ENCODE data around the gene GGACT. TPM values are rescaled to one million over a fixed set of nuclear protein-coding genes. Genes with fewer than 3 reads are reported as not detected.

GGACT gene
- total RNA-seq, 4 donors from 2014 or later, result 0.74 to 1.9 (median 1.5) TPM

- H3K27me3 ChIP-seq, result no peaks in the 10 kb centered on the region
- H3K4me3 ChIP-seq, result no peak overlapping the region
- 85 to 100% methylated on average over 4 of the region's 4 CpGs for WGBS, 2 donors (ENCODE audit: low coverage in 1 of 2)
- H3K27ac ChIP-seq, result no peak overlapping the region
- ATAC-seq, result no peak
- no peaks in the 10 kb centered on the region for H3K4me1 ChIP-seq
- no peaks in the 10 kb centered on the region for H3K9me3 ChIP-seq
- TF ChIP-seq POLR2A (IDR thresholded peaks at IDR 0.05) (no peak), EP300 (IDR thresholded peaks at IDR 0.05) (no peak), POLR2AphosphoS5 (IDR thresholded peaks at IDR 0.05) (no peak), CTCF (IDR thresholded peaks at IDR 0.05) (peak in 1 of 4 experiments; percentile 7)
- H3K36me3 ChIP-seq, result no peaks in the 10 kb centered on the region
Observed at GRCh38 chr13:100594731-100595130, 6.1 kb upstream of the GGACT start.

DNA sequence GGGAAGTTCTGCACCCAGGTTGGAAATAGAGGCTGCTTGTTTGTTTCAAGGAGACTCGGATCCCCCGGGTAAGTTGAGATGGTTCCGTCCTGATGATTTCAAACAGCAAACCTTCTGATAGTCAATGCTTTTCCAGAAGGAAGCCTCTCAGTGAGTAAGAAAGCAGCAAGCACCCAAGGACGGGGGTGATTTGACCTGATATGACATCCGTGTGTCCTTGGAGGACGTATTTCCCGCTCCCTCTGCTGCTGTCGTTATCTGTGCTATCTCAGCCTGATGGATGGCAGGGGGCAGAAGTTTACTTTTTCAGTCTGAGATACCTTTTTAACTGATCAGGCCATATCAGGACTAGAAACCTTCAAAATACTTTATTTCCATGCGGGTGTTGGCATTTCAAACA, 5.7 kb upstream of the GGACT start:
- no peak for TF ChIP-seq POLR2AphosphoS5 (IDR thresholded peaks at IDR 0.05)
- no peak for TF ChIP-seq EP300 (IDR thresholded peaks at IDR 0.05)
- no peak for TF ChIP-seq CTCF (IDR thresholded peaks at IDR 0.05)
- TF ChIP-seq POLR2A (IDR thresholded peaks at IDR 0.05), result no peak
- H3K27ac ChIP-seq, result no peak overlapping the region
- H3K36me3 ChIP-seq, result no peaks in the 10 kb centered on the region
- H3K4me3 ChIP-seq, result no peak overlapping the region
- ATAC-seq, result no peak
- peaks cover 0 to under 1% (median 0%) of the 10 kb centered on the region in 3 donors for H3K4me1 ChIP-seq
- no peaks in the 10 kb centered on the region for H3K9me3 ChIP-seq
- no peaks in the 10 kb centered on the region for H3K27me3 ChIP-seq
- WGBS, 2 donors (ENCODE audit: low coverage in 1 of 2), result 79 to 87% methylated on average over 6 of the region's 9 CpGs

DNA sequence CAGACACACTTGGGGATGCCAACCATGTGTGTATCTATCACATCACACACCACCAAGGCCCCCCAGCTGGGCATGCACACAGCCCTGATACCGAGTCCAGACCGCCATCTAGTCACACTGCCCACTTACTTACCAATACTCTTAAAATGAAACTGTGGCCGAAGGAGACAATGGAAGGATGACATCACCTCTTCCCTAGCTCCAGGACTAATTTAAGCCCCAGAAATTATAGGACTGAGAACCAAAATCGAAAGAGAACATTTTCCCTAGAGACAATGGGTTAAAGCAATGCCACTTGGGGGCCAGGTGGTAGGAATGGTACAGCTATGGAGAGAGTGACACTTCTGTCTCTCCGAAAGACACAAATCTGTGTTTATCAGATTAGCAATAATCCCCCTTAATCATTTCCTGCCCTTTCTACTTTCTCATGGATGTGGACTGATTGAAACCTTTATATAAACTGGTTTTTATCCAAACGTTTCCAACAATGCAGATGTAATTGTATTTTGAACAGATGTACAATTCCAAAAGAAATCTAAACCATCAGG, 663 bp upstream of the GGACT start:
- H3K36me3 ChIP-seq, result no peaks in the 10 kb centered on the region
- H3K27me3 ChIP-seq, result no peaks in the 10 kb centered on the region
- H3K27ac ChIP-seq, result no peak overlapping the region
- TF ChIP-seq EP300 (IDR thresholded peaks at IDR 0.05), result no peak
- TF ChIP-seq CTCF (IDR thresholded peaks at IDR 0.05), result no peak
- H3K9me3 ChIP-seq, result no peaks in the 10 kb centered on the region
- ATAC-seq, result peak; percentile 8
- H3K4me3 ChIP-seq, result peak overlapping the region in 1 of 2 donors; percentile 84
- 64 to 65% methylated on average over 5 to 6 of the region's 6 CpGs for WGBS, 2 donors (ENCODE audit: low coverage in 1 of 2)
- peaks cover 0 to 19% (median 3%) of the 10 kb centered on the region in 3 donors for H3K4me1 ChIP-seq

DNA sequence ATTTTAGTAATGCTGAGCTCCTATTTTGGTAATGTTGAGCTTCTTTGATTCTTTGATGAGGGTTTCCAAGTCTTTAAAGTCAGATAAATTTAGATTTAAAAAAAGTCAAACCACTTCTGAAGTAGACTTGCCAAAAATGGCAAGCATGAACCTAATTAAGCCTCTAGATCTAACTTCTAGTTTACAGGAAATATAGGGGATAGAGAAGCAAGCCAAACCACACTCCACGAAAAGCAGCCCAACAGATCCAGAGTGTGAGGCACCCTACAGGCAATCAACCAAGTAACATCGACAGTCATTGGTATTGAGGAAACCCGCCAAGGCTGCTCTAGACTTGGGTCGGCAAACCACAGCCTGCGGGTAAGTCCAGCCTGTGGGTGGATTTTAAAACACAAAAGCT, 3.7 kb downstream of the GGACT start:
- H3K9me3 ChIP-seq, result no peaks in the 10 kb centered on the region
- ATAC-seq, result no peak
- H3K27me3 ChIP-seq, result no peaks in the 10 kb centered on the region
- no peak overlapping the region for H3K4me3 ChIP-seq
- 84 to 100% methylated on average over 4 to 5 of the region's 5 CpGs for WGBS, 2 donors (ENCODE audit: low coverage in 1 of 2)
- TF ChIP-seq EP300 (IDR thresholded peaks at IDR 0.05), result no peak
- TF ChIP-seq CTCF (IDR thresholded peaks at IDR 0.05), result no peak
- TF ChIP-seq POLR2AphosphoS5 (IDR thresholded peaks at IDR 0.05), result no peak
- TF ChIP-seq POLR2A (IDR thresholded peaks at IDR 0.05), result no peak
- H3K36me3 ChIP-seq, result peaks cover 0 to 20% of the 10 kb centered on the region in 2 donors
- H3K4me1 ChIP-seq, result peaks cover 0 to 19% (median 3%) of the 10 kb centered on the region in 3 donors
- H3K27ac ChIP-seq, result no peak overlapping the region

DNA sequence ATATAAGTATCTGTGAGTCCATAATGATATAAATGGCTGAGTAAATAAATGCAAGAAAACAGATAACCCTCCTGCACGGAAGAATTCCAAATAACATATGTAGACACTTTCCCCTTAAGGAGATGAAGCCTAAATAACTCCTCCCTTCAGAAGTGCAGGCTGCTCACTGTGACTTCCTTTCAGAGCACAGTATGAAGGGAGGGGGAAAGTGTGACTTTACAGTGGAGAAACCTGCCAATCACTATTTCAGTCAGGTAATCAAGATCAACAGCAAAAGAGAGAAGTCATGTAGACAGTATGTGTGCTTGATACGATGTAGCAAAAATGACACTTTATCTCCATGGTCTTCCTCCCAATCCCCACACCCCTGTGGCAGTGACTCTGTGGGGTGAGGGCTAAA, 7.1 kb downstream of the GGACT start:
- Histone ChIP-seq H3K4me1 (no peaks in the 10 kb centered on the region), H3K4me3 (no peak overlapping the region), H3K36me3 (peaks cover 0 to 21% of the 10 kb centered on the region in 2 donors), H3K27me3 (no peaks in the 10 kb centered on the region), H3K27ac (no peak overlapping the region), H3K9me3 (no peaks in the 10 kb centered on the region)
- WGBS, 2 donors (ENCODE audit: low coverage in 1 of 2), result 100% methylated on average over 2 of the region's 2 CpGs
- TF ChIP-seq EP300 (IDR thresholded peaks at IDR 0.05) (no peak), POLR2A (IDR thresholded peaks at IDR 0.05) (no peak), POLR2AphosphoS5 (IDR thresholded peaks at IDR 0.05) (no peak), CTCF (IDR thresholded peaks at IDR 0.05) (no peak)
- no peak for ATAC-seq

Measured in gastroesophageal sphincter (tissue), 4 donors.